ENCODE data around the gene STARD13. TPM values are rescaled to one million over a fixed set of nuclear protein-coding genes. Genes with fewer than 3 reads are reported as not detected.

STARD13 gene
- total RNA-seq, 1 experiment from 2014 or later = 4.1 TPM

DNA sequence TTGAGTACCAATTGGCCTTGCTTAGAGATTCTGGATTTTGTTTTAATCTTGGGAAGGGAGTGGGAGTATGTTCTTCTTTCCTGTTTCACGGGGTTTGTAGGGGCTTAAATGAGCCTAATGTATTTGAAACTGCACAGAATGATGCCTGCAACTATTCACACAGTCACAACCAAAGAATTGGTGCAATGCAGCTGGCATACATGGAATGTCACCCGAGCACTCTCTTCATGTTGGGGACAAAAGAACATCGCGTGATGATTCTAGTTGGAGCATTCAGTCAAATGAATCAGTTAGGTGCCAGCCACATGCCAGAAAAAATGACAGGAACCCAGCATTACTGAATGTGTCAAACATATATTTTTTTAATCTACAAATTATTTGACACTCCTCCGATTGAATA lies 22.1 kb downstream of the STARD13 start:
- H3K36me3 ChIP-seq (ENCODE audit: control insufficient read depth in 1 of 2, insufficient read depth in 2 of 2, low read length in 2 of 2) = no peaks in the 10 kb centered on the region
- no peak overlapping the region for H3K4me3 ChIP-seq (replicated peaks in 1 of 2; ENCODE audit: low read depth in 1 of 2, low read length in 2 of 2)
- TF ChIP-seq EZH2phosphoT487 (IDR thresholded peaks at IDR 0.05; ENCODE audit: borderline replicate concordance) = no peak
- TF ChIP-seq, protein P1, sequence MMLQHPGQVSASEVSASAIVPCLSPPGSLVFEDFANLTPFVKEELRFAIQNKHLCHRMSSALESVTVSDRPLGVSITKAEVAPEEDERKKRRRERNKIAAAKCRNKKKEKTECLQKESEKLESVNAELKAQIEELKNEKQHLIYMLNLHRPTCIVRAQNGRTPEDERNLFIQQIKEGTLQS (IDR thresholded peaks at IDR 0.05) = no peak
- TF ChIP-seq CBX3 (IDR thresholded peaks at IDR 0.05; ENCODE audit: low read depth) = no peak
- TF ChIP-seq ELF1 (IDR thresholded peaks at IDR 0.05; ENCODE audit: borderline replicate concordance, low read depth) = no peak
- no peak for TF ChIP-seq POLR2AphosphoS5 (IDR thresholded peaks at IDR 0.05; ENCODE audit: low read depth, low read length)
- TF ChIP-seq, protein P2, sequence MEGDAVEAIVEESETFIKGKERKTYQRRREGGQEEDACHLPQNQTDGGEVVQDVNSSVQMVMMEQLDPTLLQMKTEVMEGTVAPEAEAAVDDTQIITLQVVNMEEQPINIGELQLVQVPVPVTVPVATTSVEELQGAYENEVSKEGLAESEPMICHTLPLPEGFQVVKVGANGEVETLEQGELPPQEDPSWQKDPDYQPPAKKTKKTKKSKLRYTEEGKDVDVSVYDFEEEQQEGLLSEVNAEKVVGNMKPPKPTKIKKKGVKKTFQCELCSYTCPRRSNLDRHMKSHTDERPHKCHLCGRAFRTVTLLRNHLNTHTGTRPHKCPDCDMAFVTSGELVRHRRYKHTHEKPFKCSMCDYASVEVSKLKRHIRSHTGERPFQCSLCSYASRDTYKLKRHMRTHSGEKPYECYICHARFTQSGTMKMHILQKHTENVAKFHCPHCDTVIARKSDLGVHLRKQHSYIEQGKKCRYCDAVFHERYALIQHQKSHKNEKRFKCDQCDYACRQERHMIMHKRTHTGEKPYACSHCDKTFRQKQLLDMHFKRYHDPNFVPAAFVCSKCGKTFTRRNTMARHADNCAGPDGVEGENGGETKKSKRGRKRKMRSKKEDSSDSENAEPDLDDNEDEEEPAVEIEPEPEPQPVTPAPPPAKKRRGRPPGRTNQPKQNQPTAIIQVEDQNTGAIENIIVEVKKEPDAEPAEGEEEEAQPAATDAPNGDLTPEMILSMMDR (IDR thresholded peaks at IDR 0.05 in 2 of 3, conservative IDR thresholded peaks at IDR 0.05 in 1 of 3; ENCODE audit: borderline replicate concordance in 1 of 3, insufficient read depth in 1 of 3, low read depth in 2 of 3, low read length in 2 of 3) = no peak
- no peak for TF ChIP-seq RAD21 (IDR thresholded peaks at IDR 0.05; ENCODE audit: low read depth)
- no peak overlapping the region for H3K4me2 ChIP-seq (ENCODE audit: low read length)
- intact Hi-C loops (cut with micrococcal nuclease) = no loop called here
- POLR2A ChIA-PET = no interaction called here
- H3K9me3 ChIP-seq (ENCODE audit: control insufficient read depth in 1 of 2, insufficient read depth in 1 of 2, low read depth in 1 of 2, low read length in 2 of 2) = no peaks in the 10 kb centered on the region
- H4K20me1 ChIP-seq (ENCODE audit: insufficient read depth) = no peaks in the 10 kb centered on the region
- RAD21 ChIA-PET (ENCODE audit: low non-redundant PET in 1 of 2, low total read pairs in 2 of 2, uncharacterized antibody in 2 of 2, unreplicated experiment in 2 of 2) = no interaction called here
- no peak overlapping the region for H3K27ac ChIP-seq (ENCODE audit: low read depth, low read length)
- H3K27me3 ChIP-seq (ENCODE audit: insufficient read depth, low read length) = no peaks in the 10 kb centered on the region
- no TSS peak for BruUV-seq (replicated peaks)
- no peaks in the 10 kb centered on the region for H3K79me2 ChIP-seq (ENCODE audit: insufficient read depth, low read length)
- ATAC-seq = no peak
- no peak overlapping the region for H3K9ac ChIP-seq (ENCODE audit: low read length)
- no peak for DNase-seq (ENCODE audit: low read depth, low spot score)
- CTCF ChIA-PET = no interaction called here
- peaks cover 32 to 34% of the 10 kb centered on the region in 2 experiments; a peak in 3 of 4 replicates for H3K4me1 ChIP-seq (ENCODE audit: control insufficient read depth in 1 of 2, insufficient read depth in 2 of 2, low read length in 2 of 2)
- H2AFZ ChIP-seq (ENCODE audit: low read depth, low read length, poor library complexity, severe bottlenecking) = no peak overlapping the region
- no peaks in the 10 kb centered on the region for H3K9me2 ChIP-seq (ENCODE audit: insufficient read depth)

DNA sequence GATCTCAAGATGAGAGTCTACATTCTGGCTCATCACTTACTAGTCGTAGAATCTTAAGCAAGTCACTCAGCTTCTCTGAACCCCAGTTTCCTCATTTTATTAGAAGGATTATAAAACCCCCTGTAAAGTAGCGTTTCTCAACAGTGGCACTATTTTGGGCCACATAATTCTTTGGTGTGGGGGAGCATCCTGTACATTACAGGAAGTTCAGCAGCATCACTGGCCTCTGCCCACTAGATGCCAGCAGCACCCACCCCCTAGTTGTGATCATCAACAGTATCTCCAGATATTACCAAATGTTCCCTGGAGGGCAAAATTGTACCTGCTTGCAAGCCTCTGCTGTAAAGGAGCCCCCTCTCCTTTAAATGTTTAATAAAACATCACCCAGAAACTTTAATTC lies 22.6 kb downstream of the STARD13 start:
- Histone ChIP-seq H3K4me1 (ENCODE audit: control insufficient read depth in 1 of 2, insufficient read depth in 2 of 2, low read length in 2 of 2) (peaks cover 32 to 34% of the 10 kb centered on the region in 2 experiments; a peak in 3 of 4 replicates), H3K79me2 (ENCODE audit: insufficient read depth, low read length) (no peaks in the 10 kb centered on the region), H3K9me3 (ENCODE audit: control insufficient read depth in 1 of 2, insufficient read depth in 1 of 2, low read depth in 1 of 2, low read length in 2 of 2) (no peaks in the 10 kb centered on the region), H3K4me3 (replicated peaks in 1 of 2; ENCODE audit: low read depth in 1 of 2, low read length in 2 of 2) (no peak overlapping the region), H3K4me2 (ENCODE audit: low read length) (no peak overlapping the region), H3K9ac (ENCODE audit: low read length) (no peak overlapping the region), H3K9me2 (ENCODE audit: insufficient read depth) (no peaks in the 10 kb centered on the region), H4K20me1 (ENCODE audit: insufficient read depth) (no peaks in the 10 kb centered on the region), H3K27me3 (ENCODE audit: insufficient read depth, low read length) (no peaks in the 10 kb centered on the region), H3K36me3 (ENCODE audit: control insufficient read depth in 1 of 2, insufficient read depth in 2 of 2, low read length in 2 of 2) (no peaks in the 10 kb centered on the region), H3K27ac (ENCODE audit: low read depth, low read length) (no peak overlapping the region), H2AFZ (ENCODE audit: low read depth, low read length, poor library complexity, severe bottlenecking) (no peak overlapping the region)
- intact Hi-C loops (cut with micrococcal nuclease) = no loop called here
- ATAC-seq = no peak; the same call in 1 of the 2 replicates
- ChIA-PET POLR2A (no interaction called here), CTCF (no interaction called here), RAD21 (ENCODE audit: low non-redundant PET in 1 of 2, low total read pairs in 2 of 2, uncharacterized antibody in 2 of 2, unreplicated experiment in 2 of 2) (no interaction called here)
- no TSS peak for BruUV-seq (replicated peaks)
- DNase-seq (ENCODE audit: low read depth, low spot score) = no peak
- no peak for TF ChIP-seq SIN3A (IDR thresholded peaks at IDR 0.05; ENCODE audit: low read depth)
- TF ChIP-seq, protein P3, sequence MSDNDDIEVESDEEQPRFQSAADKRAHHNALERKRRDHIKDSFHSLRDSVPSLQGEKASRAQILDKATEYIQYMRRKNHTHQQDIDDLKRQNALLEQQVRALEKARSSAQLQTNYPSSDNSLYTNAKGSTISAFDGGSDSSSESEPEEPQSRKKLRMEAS (IDR thresholded peaks at IDR 0.05) = no peak
- TF ChIP-seq, protein P4, sequence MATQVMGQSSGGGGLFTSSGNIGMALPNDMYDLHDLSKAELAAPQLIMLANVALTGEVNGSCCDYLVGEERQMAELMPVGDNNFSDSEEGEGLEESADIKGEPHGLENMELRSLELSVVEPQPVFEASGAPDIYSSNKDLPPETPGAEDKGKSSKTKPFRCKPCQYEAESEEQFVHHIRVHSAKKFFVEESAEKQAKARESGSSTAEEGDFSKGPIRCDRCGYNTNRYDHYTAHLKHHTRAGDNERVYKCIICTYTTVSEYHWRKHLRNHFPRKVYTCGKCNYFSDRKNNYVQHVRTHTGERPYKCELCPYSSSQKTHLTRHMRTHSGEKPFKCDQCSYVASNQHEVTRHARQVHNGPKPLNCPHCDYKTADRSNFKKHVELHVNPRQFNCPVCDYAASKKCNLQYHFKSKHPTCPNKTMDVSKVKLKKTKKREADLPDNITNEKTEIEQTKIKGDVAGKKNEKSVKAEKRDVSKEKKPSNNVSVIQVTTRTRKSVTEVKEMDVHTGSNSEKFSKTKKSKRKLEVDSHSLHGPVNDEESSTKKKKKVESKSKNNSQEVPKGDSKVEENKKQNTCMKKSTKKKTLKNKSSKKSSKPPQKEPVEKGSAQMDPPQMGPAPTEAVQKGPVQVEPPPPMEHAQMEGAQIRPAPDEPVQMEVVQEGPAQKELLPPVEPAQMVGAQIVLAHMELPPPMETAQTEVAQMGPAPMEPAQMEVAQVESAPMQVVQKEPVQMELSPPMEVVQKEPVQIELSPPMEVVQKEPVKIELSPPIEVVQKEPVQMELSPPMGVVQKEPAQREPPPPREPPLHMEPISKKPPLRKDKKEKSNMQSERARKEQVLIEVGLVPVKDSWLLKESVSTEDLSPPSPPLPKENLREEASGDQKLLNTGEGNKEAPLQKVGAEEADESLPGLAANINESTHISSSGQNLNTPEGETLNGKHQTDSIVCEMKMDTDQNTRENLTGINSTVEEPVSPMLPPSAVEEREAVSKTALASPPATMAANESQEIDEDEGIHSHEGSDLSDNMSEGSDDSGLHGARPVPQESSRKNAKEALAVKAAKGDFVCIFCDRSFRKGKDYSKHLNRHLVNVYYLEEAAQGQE (IDR thresholded peaks at IDR 0.05; ENCODE audit: low read depth) = no peak
- no peak for TF ChIP-seq ZFX (IDR thresholded peaks at IDR 0.05)
- TF ChIP-seq YY1 (IDR thresholded peaks at IDR 0.05; ENCODE audit: extremely low read depth, insufficient replicate concordance, low read depth, low read length) = no peak
- TF ChIP-seq ELF1 (IDR thresholded peaks at IDR 0.05; ENCODE audit: borderline replicate concordance, low read depth) = no peak
- no peak for TF ChIP-seq SRF (IDR thresholded peaks at IDR 0.05; ENCODE audit: low read depth)
- TF ChIP-seq TCF7L2 (IDR thresholded peaks at IDR 0.05; ENCODE audit: borderline replicate concordance, extremely low read depth, insufficient read depth, insufficient read length) = no peak
